GM10266 (cell line): ENCODE data around the gene RAD17.
"Not testable (repeated sequence)": the region's sequence is repeated elsewhere in the genome, so short reads cannot be mapped to it uniquely, and the experiment has no call there.

Experiments
- DNase-seq: peaks from one replicate; pipeline ENCODE4 v3.0.0; 2012; ENCODE audit errors: extremely low spot score
- TF ChIP-seq, protein P1 (sequence below): IDR thresholded peaks from 2 replicates; pipeline ENCODE4 v1.5.1; 2012; ENCODE audit warnings: mild to moderate bottlenecking, low read depth; ENCODE audit not compliant: control insufficient read depth, insufficient read depth; ENCODE audit errors: missing control alignments

Gene RAD17

DNA sequence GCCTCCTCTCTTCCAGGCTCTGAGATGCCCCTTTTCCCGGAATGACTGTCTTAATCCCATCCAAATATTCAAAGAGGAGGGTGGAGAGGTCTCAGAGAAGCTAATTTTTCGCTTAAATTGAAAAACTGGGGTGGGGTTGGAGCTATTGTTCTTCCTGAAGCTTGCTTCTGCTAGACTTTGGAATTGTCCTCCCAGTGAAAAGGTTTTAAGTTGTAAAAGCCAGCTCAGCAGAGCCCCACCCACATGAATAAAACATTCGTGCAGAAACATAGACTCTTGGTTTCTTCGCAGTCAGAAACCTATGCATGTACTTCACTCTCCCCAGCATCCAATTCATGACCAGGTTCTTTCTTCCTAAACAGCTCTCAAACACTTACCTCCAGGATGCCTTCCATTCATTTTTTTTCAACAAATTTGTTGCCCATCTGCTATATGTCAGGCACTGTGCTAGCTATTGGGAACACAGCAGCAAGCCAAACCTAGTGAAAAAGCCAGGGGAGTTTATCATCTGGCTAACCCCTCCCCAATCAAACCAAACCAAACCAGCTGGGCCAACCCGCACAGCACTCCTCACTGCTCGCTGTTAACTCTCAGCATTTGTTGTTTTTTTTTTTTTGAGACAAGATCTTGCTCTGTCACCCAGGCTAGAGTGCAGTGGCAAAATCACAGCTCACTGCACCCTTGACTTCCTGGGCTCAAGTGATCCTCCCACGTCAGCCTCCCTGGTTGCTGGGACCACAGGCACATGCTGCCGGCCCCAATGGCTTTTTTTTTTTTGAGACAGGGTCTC is 85.0 kb downstream of the RAD17 start:
- TF ChIP-seq, protein P1, sequence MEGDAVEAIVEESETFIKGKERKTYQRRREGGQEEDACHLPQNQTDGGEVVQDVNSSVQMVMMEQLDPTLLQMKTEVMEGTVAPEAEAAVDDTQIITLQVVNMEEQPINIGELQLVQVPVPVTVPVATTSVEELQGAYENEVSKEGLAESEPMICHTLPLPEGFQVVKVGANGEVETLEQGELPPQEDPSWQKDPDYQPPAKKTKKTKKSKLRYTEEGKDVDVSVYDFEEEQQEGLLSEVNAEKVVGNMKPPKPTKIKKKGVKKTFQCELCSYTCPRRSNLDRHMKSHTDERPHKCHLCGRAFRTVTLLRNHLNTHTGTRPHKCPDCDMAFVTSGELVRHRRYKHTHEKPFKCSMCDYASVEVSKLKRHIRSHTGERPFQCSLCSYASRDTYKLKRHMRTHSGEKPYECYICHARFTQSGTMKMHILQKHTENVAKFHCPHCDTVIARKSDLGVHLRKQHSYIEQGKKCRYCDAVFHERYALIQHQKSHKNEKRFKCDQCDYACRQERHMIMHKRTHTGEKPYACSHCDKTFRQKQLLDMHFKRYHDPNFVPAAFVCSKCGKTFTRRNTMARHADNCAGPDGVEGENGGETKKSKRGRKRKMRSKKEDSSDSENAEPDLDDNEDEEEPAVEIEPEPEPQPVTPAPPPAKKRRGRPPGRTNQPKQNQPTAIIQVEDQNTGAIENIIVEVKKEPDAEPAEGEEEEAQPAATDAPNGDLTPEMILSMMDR: no peak
- no peak for DNase-seq

DNA sequence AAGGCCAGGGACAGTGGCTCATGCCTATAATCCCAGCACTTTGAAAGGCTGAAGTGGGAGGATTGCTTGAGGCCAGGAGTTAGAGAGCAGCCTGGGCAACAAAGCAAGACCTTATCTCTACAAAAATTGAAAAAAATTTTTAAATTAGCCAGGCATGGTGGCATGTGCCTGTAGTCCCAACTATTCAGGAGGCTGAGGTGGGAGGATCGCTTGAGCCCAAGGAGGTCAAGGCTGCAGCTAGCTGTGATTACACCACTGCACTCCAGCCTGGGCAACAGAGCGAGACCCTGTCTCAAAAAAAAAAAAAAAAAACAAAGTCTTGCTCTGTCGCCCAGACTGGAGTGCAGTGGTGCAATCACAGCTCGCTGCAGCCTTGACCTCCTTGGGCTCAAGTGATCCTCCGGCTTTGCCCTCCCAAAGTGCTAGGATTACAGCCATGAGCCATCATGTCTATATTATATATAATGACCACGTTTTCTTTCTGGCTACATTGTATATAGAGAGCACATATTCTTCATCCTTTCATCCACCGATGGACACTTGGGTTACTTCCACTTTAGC is 85.9 kb downstream of the RAD17 start:
- DNase-seq: not testable (repeated sequence)

DNA sequence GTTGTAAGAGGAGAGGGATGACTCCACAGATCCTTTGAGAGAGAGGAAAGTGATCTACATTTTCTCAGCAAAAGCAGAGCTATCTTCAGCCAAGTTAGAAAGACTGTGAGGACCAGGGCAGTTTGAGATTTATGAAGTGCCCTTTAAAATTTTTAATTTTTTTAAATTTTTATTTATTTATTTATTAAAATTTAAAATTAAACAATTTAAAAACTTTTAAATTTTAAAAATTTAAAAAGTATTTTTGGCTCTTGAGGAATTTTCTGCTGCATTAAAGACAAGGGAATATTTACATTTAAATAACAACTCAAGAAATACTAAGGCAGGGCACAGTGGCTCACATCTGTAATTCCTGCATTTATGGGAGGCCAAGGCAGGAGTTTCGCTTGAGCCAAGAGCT is 92.6 kb downstream of the RAD17 start:
- TF ChIP-seq, protein P1: no peak
- DNase-seq: no peak
